ENCODE measurements around the gene MYOD1.

MYOD1 gene

DNA sequence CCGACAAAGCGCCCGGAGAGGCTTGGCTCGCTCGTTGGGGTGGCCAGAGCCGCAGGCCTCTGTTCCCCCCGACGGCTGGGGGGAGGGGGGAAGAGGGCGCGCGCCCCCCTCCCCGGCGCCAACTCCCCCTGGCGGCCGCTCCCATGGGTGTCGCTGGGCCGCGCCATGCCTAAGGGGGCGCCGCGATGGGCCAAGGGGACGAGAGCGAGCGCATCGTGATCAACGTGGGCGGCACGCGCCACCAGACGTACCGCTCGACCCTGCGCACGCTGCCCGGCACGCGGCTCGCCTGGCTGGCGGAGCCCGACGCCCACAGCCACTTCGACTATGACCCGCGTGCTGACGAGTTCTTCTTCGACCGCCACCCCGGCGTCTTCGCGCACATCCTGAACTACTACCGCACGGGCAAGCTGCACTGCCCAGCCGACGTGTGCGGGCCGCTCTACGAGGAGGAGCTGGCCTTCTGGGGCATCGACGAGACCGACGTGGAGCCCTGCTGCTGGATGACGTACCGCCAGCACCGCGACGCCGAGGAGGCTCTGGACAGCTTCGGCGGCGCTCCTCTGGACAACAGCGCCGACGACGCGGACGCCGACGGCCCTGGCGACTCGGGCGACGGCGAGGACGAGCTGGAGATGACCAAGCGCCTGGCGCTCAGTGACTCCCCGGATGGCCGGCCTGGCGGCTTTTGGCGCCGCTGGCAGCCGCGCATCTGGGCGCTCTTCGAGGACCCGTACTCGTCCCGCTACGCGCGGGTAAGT is 16.6 kb downstream of the MYOD1 start:
- no peak for DNase-seq

DNA sequence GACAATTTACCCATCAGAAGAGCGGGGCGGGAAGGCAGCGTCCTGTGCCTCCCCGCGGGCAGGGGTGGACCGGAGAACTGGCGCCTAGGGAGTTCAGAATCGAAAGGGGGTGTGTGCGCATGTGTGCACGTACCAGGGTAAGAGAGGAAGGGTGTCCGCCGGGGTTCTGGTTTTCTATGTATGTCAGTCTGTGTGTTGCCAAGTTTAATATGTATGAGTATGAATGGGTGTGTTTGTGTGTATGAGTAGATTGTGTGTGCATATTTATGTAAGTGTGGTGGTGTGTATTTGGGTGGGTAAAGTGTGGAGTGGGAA is 17.2 kb downstream of the MYOD1 start:
- DNase-seq, result no peak

DNA sequence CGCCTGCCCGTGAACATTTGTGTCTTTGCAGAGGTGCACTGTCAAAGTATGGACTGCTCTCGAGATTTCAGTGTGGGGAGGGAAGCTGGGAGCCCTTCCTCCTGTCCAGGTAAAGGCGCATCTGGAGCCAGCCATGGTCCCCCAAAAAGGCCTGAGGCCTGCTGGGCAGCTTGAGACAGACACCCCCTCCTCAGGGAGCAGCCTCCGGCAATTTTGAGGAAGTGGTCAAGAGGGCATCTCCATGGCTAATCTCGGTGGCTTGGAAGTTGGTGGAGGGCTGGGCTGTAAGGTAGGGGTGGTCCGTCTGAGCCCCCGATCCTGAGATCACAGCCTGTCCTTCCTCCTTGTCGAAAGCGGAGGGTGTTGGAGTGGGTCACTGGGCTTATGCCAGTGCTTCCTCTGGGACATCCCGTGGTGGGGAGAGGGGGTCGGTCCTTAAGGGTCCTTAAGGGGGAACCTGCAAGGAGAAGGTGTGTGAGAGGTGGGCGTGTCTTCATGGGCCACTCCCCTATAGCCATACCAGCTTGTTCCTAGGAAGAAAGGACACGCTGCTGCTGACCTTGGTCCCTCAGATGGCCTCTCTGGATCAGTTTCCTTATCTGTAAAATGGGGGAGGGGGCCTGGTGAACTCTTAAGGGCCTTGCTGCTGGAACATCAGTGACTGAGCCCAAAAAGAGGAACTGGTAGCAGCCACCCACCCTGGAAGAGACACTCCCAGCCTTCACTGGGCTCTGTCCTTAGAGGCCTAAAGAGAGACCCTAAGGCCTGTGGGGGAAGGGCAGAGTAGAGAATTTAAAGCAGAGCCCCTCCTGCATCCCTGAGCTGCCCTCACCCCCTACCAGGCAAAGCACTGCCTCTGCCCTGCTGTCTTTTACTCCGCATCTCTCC is 17.8 kb downstream of the MYOD1 start:
- DNase-seq, result no peak

DNA sequence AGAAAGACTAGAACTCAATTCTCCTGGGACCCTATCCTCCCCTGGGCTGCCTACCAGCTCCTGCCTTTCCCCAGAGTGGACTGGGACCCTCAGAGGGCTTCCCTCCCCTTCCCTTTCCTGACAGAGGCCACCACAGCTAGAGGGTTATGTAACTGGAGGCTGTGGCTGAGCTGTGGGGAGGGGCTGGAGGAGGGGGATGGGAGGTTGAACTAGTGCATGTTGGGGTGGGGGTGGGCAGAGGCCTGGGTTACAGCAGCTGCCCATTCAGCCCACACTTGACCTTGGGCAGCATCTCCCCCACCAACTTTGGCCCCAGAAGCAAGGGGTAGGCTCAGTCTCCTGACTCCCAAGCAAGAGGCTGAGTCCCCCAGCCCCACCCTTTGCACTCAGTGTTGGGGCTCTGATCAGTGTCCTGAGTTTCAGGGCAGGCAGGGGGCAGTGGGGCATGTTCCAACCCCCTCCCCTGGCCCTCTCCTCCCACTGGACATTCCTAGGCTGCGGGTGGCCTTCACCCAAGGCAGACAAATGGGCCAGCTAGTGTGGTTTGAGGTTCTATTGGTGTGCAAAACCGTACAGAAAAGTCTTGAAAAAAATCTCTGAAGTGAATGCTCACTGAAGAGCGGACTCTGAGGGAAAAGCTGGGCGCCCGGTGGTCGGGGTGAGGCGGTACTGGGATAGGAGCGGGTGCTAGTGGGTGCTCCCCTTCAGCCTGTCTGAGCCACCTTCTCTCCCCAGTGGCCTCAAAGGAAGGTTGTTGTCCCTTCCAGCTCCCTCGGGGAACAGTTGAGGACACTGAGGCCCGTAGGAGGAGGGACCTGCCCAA is 19.0 kb downstream of the MYOD1 start:
- no peak for DNase-seq

- no peak for DNase-seq
Observed at GRCh38 chr11:17739945-17740338, 20.6 kb downstream of the MYOD1 start.

- DNase-seq, result no peak
Observed at GRCh38 chr11:17740649-17741235, 21.4 kb downstream of the MYOD1 start.

DNA sequence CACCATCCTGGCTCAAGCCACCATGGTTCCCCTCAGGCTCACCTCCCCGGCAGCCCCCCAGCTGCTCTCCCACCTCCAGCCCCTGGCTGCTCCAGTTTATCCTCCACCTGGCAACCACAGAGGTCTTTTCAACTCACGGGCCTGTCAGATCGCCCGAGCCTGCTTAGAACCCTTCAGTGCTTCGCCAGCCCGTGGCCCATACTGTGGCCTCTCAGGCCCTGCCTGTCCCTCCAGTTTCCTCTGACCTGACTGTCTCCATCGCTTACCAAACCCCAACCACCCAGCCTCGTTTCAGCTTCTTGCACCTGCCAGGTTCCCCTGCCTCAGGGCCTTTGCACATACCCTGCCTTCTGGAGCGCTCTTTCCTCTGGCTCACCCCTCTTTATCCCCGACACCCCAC is 22.1 kb downstream of the MYOD1 start:
- no peak for DNase-seq

GRCh38 chr11:17742019-17742418 is 22.6 kb downstream of the MYOD1 start:
- DNase-seq, result no peak

DNA sequence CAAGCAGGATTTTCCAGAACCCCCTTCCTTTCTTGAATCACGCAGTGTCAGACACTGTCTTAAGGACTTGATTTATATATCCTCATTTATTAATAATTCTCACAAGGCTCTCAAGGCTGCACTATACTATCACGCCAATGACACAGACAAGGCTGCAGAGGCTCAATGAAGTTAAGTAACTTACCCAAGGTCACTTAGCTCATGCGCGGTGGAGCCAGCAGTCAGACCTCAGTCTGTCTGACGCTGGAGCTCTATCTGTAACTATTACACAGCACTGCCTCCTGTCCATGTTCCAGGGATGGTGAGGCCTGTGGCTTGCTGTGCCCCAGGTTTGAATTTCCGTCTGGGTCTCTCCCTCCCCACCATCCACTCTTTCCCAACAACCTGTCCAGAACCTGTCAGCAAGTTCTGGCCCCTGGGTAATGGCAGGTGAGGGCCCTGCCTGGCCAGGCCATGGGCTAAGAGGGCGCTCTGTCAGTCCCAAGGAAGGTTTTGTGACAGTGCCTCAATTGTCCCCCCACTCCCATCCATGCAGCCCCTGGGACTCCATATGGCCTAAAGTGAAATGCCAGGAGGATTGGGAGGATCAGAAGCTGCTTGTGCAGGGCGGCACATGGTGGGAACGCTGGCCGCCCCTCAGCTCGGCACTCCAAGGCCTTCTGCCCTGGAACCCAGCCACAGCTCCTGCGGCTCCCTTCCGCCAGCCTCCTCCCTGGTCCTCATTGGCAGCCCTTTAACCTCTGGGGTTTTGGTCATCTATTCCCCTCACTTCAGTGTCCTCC is 23.8 kb downstream of the MYOD1 start:
- DNase-seq, result no peak

DNA sequence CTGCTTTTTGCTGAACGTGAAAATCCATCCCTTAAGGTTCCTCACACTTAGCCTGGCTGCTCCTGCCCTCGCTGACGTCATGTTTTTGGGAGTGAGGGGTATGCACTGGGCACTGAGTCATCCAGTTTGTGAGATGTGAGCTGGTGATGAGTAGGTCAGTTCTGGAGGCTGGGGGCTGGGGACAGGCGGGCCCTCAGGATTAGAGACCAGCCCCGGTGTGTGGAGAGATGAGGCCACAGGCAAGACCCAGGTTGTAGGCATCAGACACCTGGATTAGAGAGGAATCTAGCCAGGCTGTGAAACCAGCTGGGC is 24.4 kb downstream of the MYOD1 start:
- DNase-seq, result no peak

GRCh38 chr11:17744151-17744940 is 25.0 kb downstream of the MYOD1 start:
- DNase-seq, result no peak

GRCh38 chr11:17745023-17745772 is 25.8 kb downstream of the MYOD1 start:
- no peak for DNase-seq

DNA sequence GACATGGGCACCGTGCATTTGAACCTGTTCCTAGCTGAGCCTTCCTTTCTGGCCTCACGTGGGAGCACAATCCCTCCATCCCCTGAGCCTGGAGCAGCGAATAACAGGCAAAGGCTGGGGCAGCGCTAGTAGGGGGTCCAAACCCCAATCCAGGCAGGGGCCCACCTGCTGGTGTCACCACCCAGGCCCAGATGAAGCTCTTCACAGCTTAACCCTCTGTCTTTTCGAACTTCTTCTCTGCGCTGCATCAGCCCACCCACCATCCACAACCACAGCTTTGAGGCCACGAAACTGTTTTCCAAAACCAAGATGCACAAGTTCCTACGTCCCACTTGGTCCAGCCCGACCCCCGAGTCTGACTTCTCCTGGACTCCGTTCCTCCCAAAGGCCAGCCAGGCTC is 26.7 kb downstream of the MYOD1 start:
- no peak for DNase-seq

GRCh38 chr11:17747131-17747955 is 28.0 kb downstream of the MYOD1 start:
- DNase-seq, result no peak

DNA sequence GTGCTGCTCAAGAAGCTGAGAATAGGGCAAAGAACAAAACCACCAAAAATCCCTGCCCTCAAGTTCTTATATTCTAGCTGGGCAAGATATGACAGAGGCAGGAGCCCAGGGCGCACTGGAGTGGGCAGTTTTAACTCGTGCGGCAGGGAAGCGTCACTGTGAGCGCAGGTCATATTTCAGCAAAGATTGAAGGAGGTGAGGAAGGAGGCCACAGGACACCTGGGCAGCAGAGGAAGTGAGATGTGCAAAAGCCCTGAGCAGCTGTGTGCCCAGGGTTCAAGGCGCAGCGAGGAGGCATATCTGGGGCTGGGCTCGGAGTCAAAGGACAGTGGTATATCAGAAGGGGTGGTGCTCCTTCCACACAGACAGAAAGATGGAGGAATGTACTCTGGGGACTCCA is 28.7 kb downstream of the MYOD1 start:
- no peak for DNase-seq

GRCh38 chr11:17748761-17749721 is 29.7 kb downstream of the MYOD1 start:
- no peak for DNase-seq

DNA sequence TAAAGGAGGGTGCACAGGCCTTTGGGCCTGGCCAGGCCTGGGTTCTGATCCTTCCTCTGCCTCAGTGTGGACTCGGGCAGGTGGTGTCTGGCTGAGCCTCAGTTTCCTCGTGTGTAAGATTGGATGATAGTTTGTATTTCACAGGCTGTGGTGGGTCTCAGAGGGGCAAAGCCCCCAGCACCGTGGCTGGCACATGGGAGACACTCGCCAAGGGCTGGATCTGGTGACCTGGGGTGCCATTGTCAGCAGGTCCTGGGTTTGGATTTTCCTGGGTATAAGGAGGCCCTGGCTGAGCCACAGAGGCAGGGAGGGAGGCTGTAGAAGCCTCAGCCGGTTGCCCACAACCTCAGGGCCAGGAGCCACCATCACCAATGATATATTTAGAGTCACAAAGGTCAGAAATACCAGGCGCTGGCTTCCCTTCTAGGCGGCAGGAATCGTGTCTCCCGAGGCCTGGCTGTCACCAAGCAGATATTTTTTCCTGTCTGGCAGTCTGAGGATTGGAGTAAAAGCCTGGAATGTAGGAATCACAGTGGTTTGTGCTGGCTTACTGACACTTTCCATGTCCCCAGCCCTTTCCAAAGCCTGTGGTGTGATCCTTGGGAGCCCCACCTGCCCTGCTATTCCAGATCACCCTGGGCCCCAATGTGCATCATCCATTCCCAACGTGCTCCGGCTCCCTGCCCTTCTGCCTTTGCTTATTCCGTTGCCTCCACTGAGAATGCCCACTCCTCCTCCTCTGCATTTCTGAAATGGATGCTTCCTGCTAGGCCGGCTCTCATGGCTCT is 30.8 kb downstream of the MYOD1 start:
- DNase-seq, result no peak

- DNase-seq, result no peak
Observed at GRCh38 chr11:17750801-17751165, 31.4 kb downstream of the MYOD1 start.

Data from stimulated activated CD4-positive, alpha-beta T cell treated with anti-CD3 and anti-CD28 coated beads, Interleukin-15, amount 100 ng/mL, for 24 hours (primary cell).